AML-193 (cell line): ENCODE results near the gene AGMAT.

Experiments
- DNase-seq, 2 experiments: peaks; one replicate each; lab custom pipeline; 2025; lab: John Stamatoyannopoulos, UW

AGMAT gene

DNA sequence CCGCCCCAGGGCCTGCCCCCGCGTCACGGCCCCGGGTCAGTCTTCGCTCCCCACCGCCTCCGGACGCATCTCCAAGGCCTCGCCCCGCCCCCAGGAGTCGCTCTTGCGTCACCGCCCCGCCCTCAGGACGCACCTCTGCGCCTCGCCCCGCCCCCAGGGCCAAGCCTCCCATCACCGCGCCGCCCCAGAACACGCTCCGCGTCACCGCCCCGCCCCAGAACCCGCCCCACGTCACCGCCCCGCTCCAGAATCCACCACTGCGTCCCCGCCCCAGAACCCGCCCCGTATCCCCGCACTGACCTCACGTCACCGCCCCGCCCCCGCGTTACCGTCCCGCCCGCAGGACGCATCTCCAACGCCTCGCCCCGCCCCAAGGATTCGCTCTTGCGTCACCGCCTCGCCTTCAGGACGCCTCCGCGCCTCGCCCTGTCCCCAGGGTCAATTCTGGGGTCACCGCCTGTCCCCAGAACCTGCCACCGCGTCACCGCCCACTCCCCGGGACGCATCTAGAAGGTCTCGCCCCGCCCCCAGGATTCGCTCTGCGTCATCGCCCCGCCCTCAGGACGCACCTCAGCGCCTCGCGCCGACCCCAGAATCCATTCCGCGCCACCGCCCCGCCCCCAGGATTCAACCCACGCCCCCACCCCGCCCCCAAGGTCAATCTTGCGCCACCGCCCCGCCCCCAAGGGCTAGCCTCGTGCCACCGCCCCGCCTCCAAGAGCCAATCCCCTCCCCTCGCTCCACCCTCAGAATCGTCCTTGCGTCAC, 60.4 kb downstream of the AGMAT start:
- peak; percentile 93 for DNase-seq

GRCh38 chr1:15524021-15524282, 60.9 kb downstream of the AGMAT start, which contains the start of gene CASP9:
TSS of gene CASP9 (minus strand) at chr1:15524215. CDS start at chr1:15524200, 15 bp downstream.
- no peak for DNase-seq

GRCh38 chr1:15523104-15524020, 61.5 kb downstream of the AGMAT start:
- peak in 1 of 2 experiments; percentile 13 for DNase-seq

DNA sequence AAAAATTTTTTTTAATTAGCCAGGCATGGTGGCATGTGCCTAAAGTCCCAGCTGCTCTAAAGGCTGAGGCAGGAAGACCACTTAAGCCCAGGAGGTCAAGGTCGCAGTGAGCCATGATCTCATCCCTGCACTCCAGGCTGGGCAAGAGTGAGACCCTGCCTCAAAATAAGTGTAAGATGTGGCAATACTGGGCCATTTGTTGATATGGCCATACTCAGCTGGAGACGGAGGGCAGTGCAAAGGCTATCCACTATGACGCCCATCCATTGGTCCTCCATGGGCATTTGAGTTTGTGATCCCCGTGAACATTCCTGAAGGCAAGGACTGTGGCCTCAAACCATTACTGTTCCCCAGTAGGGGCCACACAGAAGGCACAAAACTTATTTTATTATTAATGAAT, 62.3 kb downstream of the AGMAT start:
- no peak for DNase-seq
